IMR-90 (cell line): ENCODE measurements around the gene RGS16. TPM values are rescaled to one million over a fixed set of nuclear protein-coding genes. Genes with fewer than 3 reads are reported as not detected.

Source experiments
- ATAC-seq: fragments of 200-7000 bp; cut with Tn5 transposase; 2 replicates; pipeline ENCODE4 v1.9.1; 2020; ENCODE audit warnings: low read depth, mild to moderate bottlenecking, moderate library complexity
- BruUV-seq: library from RNA; stranded (reverse); fragments of 400-500 nt; replicated peaks from 2 replicates; lab custom pipeline; 2021; lab: Mats Ljungman, UMichigan
- CTCF ChIA-PET: fragments of 300-600 bp; formaldehyde crosslinking; extraction: SDS; loops from one replicate; lab custom pipeline; 2021; ENCODE audit warnings: antibody characterized with exemption; lab: Yijun Ruan, JAX
- POLR2A ChIA-PET: fragments of 300-600 bp; sonication (Branson Sonifier 250); formaldehyde crosslinking; loops from one replicate; lab custom pipeline; 2022; ENCODE audit warnings: antibody characterized with exemption; ENCODE audit not compliant: unreplicated experiment; lab: Charles Lee
- DNase-seq: peaks from one replicate; pipeline ENCODE4 v3.0.0; 2013
- H2AFZ ChIP-seq: replicated peaks from 2 replicates; pipeline ENCODE3; 2013; ENCODE audit warnings: low read length, mild to moderate bottlenecking; ENCODE audit not compliant: poor library complexity
- H2AK5ac ChIP-seq: 2 replicates; pipeline ENCODE4 v1.6.1; 2013; ENCODE audit warnings: low read depth, low read length, inconsistent platforms
- H2AK9ac ChIP-seq: replicated peaks from 2 replicates; pipeline ENCODE3; 2013; ENCODE audit warnings: mild to moderate bottlenecking, low read depth, low read length, moderate library complexity; ENCODE audit not compliant: poor library complexity
- H2BK120ac ChIP-seq: 2 replicates; pipeline ENCODE4 v1.6.1; 2013; ENCODE audit warnings: low read depth, low read length, inconsistent platforms
- H2BK15ac ChIP-seq: 3 replicates; pipeline ENCODE4 v1.6.1; 2013; ENCODE audit warnings: low read depth, low read length, inconsistent platforms
- H2BK20ac ChIP-seq: 2 replicates; pipeline ENCODE4 v1.6.1; 2013; ENCODE audit warnings: low read depth, mild to moderate bottlenecking, inconsistent platforms, low read length, moderate library complexity
- H2BK5ac ChIP-seq: 2 replicates; pipeline ENCODE4 v1.6.1; 2013; ENCODE audit warnings: mild to moderate bottlenecking, low read depth, low read length, inconsistent platforms; ENCODE audit not compliant: poor library complexity, severe bottlenecking
- H3K14ac ChIP-seq: replicated peaks from 2 replicates; pipeline ENCODE4 v1.6.1; 2013; ENCODE audit warnings: low read depth, low read length, inconsistent platforms
- H3K18ac ChIP-seq: 2 replicates; pipeline ENCODE4 v1.6.1; 2013; ENCODE audit warnings: low read depth, low read length, control low read depth
- H3K23ac ChIP-seq: 2 replicates; pipeline ENCODE4 v1.6.1; 2013; ENCODE audit warnings: low read depth, low read length, inconsistent platforms
- H3K27ac ChIP-seq: 2 replicates; pipeline ENCODE4 v1.5.1; 2013; ENCODE audit warnings: mild to moderate bottlenecking, control low read depth, low read length; ENCODE audit not compliant: insufficient read depth
- H3K27me3 ChIP-seq: 2 replicates; pipeline ENCODE4 v1.6.1; 2013; ENCODE audit warnings: low read length; ENCODE audit not compliant: control insufficient read depth, insufficient read depth
- H3K36me3 ChIP-seq: 2 replicates; pipeline ENCODE4 v1.6.1; 2013; ENCODE audit warnings: low read length, mixed read lengths; ENCODE audit not compliant: control insufficient read depth, insufficient read depth
- H3K4ac ChIP-seq: 2 replicates; pipeline ENCODE4 v1.6.1; 2013; ENCODE audit warnings: low read depth, low read length, inconsistent platforms
- H3K4me1 ChIP-seq: 2 replicates; pipeline ENCODE4 v1.6.1; 2013; ENCODE audit warnings: low read length, mixed read lengths; ENCODE audit not compliant: control insufficient read depth, insufficient read depth
- H3K4me2 ChIP-seq: 2 replicates; pipeline ENCODE4 v1.6.1; 2013; ENCODE audit warnings: low read depth, mild to moderate bottlenecking, control low read depth, low read length, moderate library complexity
- H3K4me3 ChIP-seq: 2 replicates; pipeline ENCODE4 v1.5.1; 2013; ENCODE audit warnings: low read depth, mild to moderate bottlenecking, control low read depth, low read length, moderate library complexity; ENCODE audit not compliant: insufficient read depth
- H3K56ac ChIP-seq: 2 replicates; pipeline ENCODE4 v1.6.1; 2013; ENCODE audit warnings: low read length, inconsistent platforms; ENCODE audit not compliant: insufficient read depth; ENCODE audit errors: extremely low read depth
- H3K79me1 ChIP-seq, 2 experiments: 2 replicates each; pipeline ENCODE4 v1.6.1; 2013; ENCODE audit warnings: low read length in 2 of 2, inconsistent platforms in 1 of 2, low read depth in 1 of 2
- H3K9ac ChIP-seq: 2 replicates; pipeline ENCODE4 v1.6.1; 2013; ENCODE audit warnings: low read depth, low read length, control low read depth
- H3K9me1 ChIP-seq: 2 replicates; pipeline ENCODE4 v1.6.1; 2013; ENCODE audit warnings: low read length, inconsistent platforms; ENCODE audit not compliant: insufficient read depth
- H3K9me3 ChIP-seq: 2 replicates; pipeline ENCODE4 v1.6.1; 2013; ENCODE audit warnings: low read length; ENCODE audit not compliant: control insufficient read depth, insufficient read depth
- H4K20me1 ChIP-seq: 2 replicates; pipeline ENCODE4 v1.6.1; 2013; ENCODE audit warnings: low read length, inconsistent platforms; ENCODE audit not compliant: insufficient read depth
- H4K5ac ChIP-seq: 2 replicates; pipeline ENCODE4 v1.6.1; 2013; ENCODE audit warnings: mild to moderate bottlenecking, low read depth, low read length, control low read depth
- H4K8ac ChIP-seq, 2 experiments: 2 replicates each; pipeline ENCODE4 v1.6.1; 2013; ENCODE audit warnings: low read depth in 2 of 2, low read length in 2 of 2, control low read depth in 1 of 2, inconsistent platforms in 1 of 2
- H4K91ac ChIP-seq: 2 replicates; pipeline ENCODE4 v1.6.1; 2013; ENCODE audit warnings: low read depth, low read length, inconsistent platforms; ENCODE audit not compliant: insufficient read depth
- BHLHE40 ChIP-seq: fragments of 150-350 bp; IDR thresholded peaks from 2 replicates; pipeline ENCODE4 v1.6.1; 2016; ENCODE audit warnings: mild to moderate bottlenecking, low read depth, low read length
- CEBPB ChIP-seq: IDR thresholded peaks from 2 replicates; pipeline ENCODE4 v1.6.1; 2012; ENCODE audit warnings: low read depth, low read length, improper control_type of control experiment
- CHD1 ChIP-seq: IDR thresholded peaks from 2 replicates; pipeline ENCODE4 v1.6.1; 2012; ENCODE audit warnings: low read depth, low read length, improper control_type of control experiment
- MAFK ChIP-seq: IDR thresholded peaks from 2 replicates; pipeline ENCODE4 v1.6.1; 2012; ENCODE audit warnings: low read depth, low read length, improper control_type of control experiment
- MAZ ChIP-seq: IDR thresholded peaks from 2 replicates; pipeline ENCODE4 v1.6.1; 2012; ENCODE audit warnings: low read depth, mild to moderate bottlenecking, low read length, improper control_type of control experiment, moderate library complexity, borderline replicate concordance
- MXI1 ChIP-seq: IDR thresholded peaks from 2 replicates; pipeline ENCODE4 v1.6.1; 2012; ENCODE audit warnings: low read depth, mild to moderate bottlenecking, low read length, moderate library complexity, borderline replicate concordance
- NFE2L2 ChIP-seq: fragments of 150-350 bp; IDR thresholded peaks from 2 replicates; pipeline ENCODE4 v1.6.1; 2016; ENCODE audit warnings: low read depth, mild to moderate bottlenecking, low read length
- RCOR1 ChIP-seq: IDR thresholded peaks from 2 replicates; pipeline ENCODE4 v1.6.1; 2012; ENCODE audit warnings: mild to moderate bottlenecking, low read length, improper control_type of control experiment; ENCODE audit not compliant: insufficient replicate concordance
- RFX5 ChIP-seq: IDR thresholded peaks from 2 replicates; pipeline ENCODE4 v1.8.0; 2012; ENCODE audit warnings: low read depth, mild to moderate bottlenecking, low read length, moderate library complexity
- SMC3 ChIP-seq: fragments of 150-350 bp; IDR thresholded peaks from 2 replicates; pipeline ENCODE4 v1.6.1; 2016; ENCODE audit warnings: low read depth, mild to moderate bottlenecking, antibody characterized with exemption, low read length, moderate library complexity
- WGBS, 2 experiments: methylation state at CpG; one replicate each; pipeline versions ENCODE4 v1.1.5 to v1.1.7; 2013; ENCODE audit warnings: missing lambda C conversion rate in 2 of 2; ENCODE audit not compliant: insufficient read length in 1 of 2; ENCODE audit errors: extremely low coverage in 2 of 2; 5-methylcytosine and 5-hydroxymethylcytosine counted together
- dilution Hi-C: fragments of 300-500 bp; cut with HindIII; formaldehyde crosslinking; loops from one replicate; pipeline ENCODE4 v1.14.3; 2018; ENCODE audit warnings: low sequenced_read_pairs; ENCODE audit not compliant: unreplicated experiment
- in situ Hi-C: fragments of 300-500 bp; cut with MboI; formaldehyde crosslinking; loops from 3 replicates; pipeline ENCODE4 v1.14.3; 2019; ENCODE audit warnings: low sequenced_read_pairs, inconsistent platforms, mixed read lengths
- intact Hi-C: fragments of 100-400 bp; cut with micrococcal nuclease; formaldehyde crosslinking; loops from 2 replicates; pipeline ENCODE4 v1.10.0; 2022
- polyA plus RNA-seq, 3 experiments: library from polyadenylated mRNA; depleted of rRNA; stranded (reverse); fragments of >200 nt; gene quantifications; 2 replicates each; pipeline ENCODE4 v1.2.3, GENCODE V29; 2012; ENCODE audit warnings: low replicate concordance in 1 of 3
- total RNA-seq: library from RNA; depleted of rRNA; stranded (reverse); fragments of >200 nt; gene quantifications from 2 replicates; pipeline ENCODE4 v1.2.3, GENCODE V29; 2012
- TF ChIP-seq, protein P1 (sequence below): conservative IDR thresholded peaks from 2 replicates; pipeline ENCODE4 v1.5.1; 2012; ENCODE audit warnings: mild to moderate bottlenecking, low read depth, low read length, improper control_type of control experiment
- TF ChIP-seq, protein P2 (sequence below): fragments of 150-350 bp; IDR thresholded peaks from 2 replicates; pipeline ENCODE4 v1.6.1; 2017; ENCODE audit warnings: mild to moderate bottlenecking, antibody characterized with exemption, low read length, low read depth
- TF ChIP-seq, protein P3 (sequence below): fragments of 150-350 bp; IDR thresholded peaks from 2 replicates; pipeline ENCODE4 v1.6.1; 2016; ENCODE audit warnings: low read depth, mild to moderate bottlenecking, low read length, moderate library complexity, borderline replicate concordance

RGS16 gene
- total and polyA plus RNA-seq, 2 of the 4 experiments (the other 2 are of a cell fraction) = 0.15 to 0.18 TPM

DNA sequence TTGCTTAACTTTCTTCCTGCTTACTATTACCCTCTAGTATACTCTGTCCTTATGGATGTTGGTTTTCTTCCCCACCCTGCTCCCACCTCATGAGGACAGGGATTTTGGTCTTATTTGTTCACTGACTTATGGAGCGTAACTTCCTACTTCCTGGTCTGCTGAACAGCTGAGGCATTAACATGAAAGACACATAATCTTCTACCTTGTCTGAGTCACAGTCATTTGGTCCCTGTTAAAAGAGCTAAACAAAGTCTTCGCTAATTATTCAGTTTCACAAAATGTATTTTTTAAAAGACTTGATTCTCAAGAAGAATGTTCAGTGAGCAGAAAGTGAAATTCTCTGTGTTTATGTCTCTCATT is 33.6 kb downstream of the RGS16 start:
- Histone ChIP-seq H4K20me1 (no peaks in the 10 kb centered on the region), H3K4me3 (no peak overlapping the region), H3K9me3 (no peaks in the 10 kb centered on the region), H2BK15ac (no peak overlapping the region), H3K4me1 (0 out of 2 replicates have a peak, but pooled peaks cover 1% of the 10 kb centered on the region), H3K9me1 (no peaks in the 10 kb centered on the region), H2AK9ac (no peak overlapping the region), H3K4ac (no peak overlapping the region), H2AFZ (no peak overlapping the region), H3K14ac (no peak overlapping the region), H2AK5ac (no peak overlapping the region), H3K4me2 (no peak overlapping the region), H3K23ac (no peak overlapping the region), H2BK20ac (no peak overlapping the region), H3K36me3 (peaks cover 5% of the 10 kb centered on the region; the same call in 1 of the 2 replicates), H4K8ac (no peak overlapping the region), H3K18ac (no peak overlapping the region), H4K5ac (no peak overlapping the region), H2BK120ac (no peak overlapping the region), H3K27me3 (no peaks in the 10 kb centered on the region), H3K9ac (no peak overlapping the region), H3K56ac (no peak overlapping the region), H3K79me1 (no peaks in the 10 kb centered on the region), H4K91ac (no peak overlapping the region), H3K27ac (no peak overlapping the region), H2BK5ac (no peak overlapping the region)
- BruUV-seq = no TSS peak
- ATAC-seq (no peak), DNase-seq (no peak)
- ChIA-PET POLR2A (no interaction called here), CTCF (no interaction called here)
- dilution Hi-C loops = no loop called here
- intact Hi-C loops = no loop called here
- in situ Hi-C loops = no loop called here
- TF ChIP-seq MXI1 (no peak), BHLHE40 (no peak), MAFK (no peak), RCOR1 (no peak), MAZ (no peak), RFX5 (no peak), NFE2L2 (no peak), CHD1 (no peak), SMC3 (no peak), CEBPB (no peak)
- TF ChIP-seq, protein P1, sequence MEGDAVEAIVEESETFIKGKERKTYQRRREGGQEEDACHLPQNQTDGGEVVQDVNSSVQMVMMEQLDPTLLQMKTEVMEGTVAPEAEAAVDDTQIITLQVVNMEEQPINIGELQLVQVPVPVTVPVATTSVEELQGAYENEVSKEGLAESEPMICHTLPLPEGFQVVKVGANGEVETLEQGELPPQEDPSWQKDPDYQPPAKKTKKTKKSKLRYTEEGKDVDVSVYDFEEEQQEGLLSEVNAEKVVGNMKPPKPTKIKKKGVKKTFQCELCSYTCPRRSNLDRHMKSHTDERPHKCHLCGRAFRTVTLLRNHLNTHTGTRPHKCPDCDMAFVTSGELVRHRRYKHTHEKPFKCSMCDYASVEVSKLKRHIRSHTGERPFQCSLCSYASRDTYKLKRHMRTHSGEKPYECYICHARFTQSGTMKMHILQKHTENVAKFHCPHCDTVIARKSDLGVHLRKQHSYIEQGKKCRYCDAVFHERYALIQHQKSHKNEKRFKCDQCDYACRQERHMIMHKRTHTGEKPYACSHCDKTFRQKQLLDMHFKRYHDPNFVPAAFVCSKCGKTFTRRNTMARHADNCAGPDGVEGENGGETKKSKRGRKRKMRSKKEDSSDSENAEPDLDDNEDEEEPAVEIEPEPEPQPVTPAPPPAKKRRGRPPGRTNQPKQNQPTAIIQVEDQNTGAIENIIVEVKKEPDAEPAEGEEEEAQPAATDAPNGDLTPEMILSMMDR = no peak
- TF ChIP-seq, protein P2, sequence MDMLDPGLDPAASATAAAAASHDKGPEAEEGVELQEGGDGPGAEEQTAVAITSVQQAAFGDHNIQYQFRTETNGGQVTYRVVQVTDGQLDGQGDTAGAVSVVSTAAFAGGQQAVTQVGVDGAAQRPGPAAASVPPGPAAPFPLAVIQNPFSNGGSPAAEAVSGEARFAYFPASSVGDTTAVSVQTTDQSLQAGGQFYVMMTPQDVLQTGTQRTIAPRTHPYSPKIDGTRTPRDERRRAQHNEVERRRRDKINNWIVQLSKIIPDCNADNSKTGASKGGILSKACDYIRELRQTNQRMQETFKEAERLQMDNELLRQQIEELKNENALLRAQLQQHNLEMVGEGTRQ = no peak
- TF ChIP-seq, protein P3, sequence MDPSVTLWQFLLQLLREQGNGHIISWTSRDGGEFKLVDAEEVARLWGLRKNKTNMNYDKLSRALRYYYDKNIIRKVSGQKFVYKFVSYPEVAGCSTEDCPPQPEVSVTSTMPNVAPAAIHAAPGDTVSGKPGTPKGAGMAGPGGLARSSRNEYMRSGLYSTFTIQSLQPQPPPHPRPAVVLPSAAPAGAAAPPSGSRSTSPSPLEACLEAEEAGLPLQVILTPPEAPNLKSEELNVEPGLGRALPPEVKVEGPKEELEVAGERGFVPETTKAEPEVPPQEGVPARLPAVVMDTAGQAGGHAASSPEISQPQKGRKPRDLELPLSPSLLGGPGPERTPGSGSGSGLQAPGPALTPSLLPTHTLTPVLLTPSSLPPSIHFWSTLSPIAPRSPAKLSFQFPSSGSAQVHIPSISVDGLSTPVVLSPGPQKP = no peak
- WGBS, 2 experiments = no CpG with 5 or more reads among the region's 2 CpGs
